Liver (tissue), 9 donors: ENCODE measurements around the gene MEG3. TPM values are rescaled to one million over a fixed set of nuclear protein-coding genes. Genes with fewer than 3 reads are reported as not detected.

Source experiments
- DNase-seq: peaks from one replicate; pipeline ENCODE4 v3.0.0-alpha.2; 2017; ENCODE audit warnings: low spot score
- H3K27ac ChIP-seq, 2 donors: one replicate each; pipeline ENCODE4 v1.7.0; 2013; ENCODE audit warnings: inconsistent platforms in 2 of 2, low read length in 2 of 2, control low read depth in 1 of 2, low read depth in 1 of 2, mild to moderate bottlenecking in 1 of 2
- H3K27me3 ChIP-seq, 4 donors: one replicate each; pipeline versions ENCODE4 v1.6.1 to v1.7.0; 2013; ENCODE audit warnings: low read length in 3 of 4, inconsistent platforms in 1 of 4, mild to moderate bottlenecking in 1 of 4, moderate library complexity in 1 of 4; ENCODE audit not compliant: control insufficient read depth in 4 of 4, insufficient read depth in 4 of 4
- H3K36me3 ChIP-seq, 4 donors: one replicate each; pipeline versions ENCODE4 v1.6.1 to v1.7.0; 2013; ENCODE audit warnings: low read length in 3 of 4, mild to moderate bottlenecking in 3 of 4, low read depth in 1 of 4, moderate library complexity in 1 of 4; ENCODE audit not compliant: control insufficient read depth in 4 of 4, insufficient read depth in 3 of 4
- H3K4me1 ChIP-seq, 4 donors: one replicate each; pipeline versions ENCODE4 v1.6.1 to v1.7.0; 2013; ENCODE audit warnings: low read length in 3 of 4, mild to moderate bottlenecking in 3 of 4, moderate library complexity in 1 of 4; ENCODE audit not compliant: control insufficient read depth in 4 of 4, insufficient read depth in 4 of 4
- H3K4me3 ChIP-seq, 3 donors: one replicate each; pipeline versions ENCODE4 v1.6.1 to v1.7.0; 2013; ENCODE audit warnings: low read length in 3 of 3, control low read depth in 1 of 3, low read depth in 1 of 3, mild to moderate bottlenecking in 1 of 3
- H3K9ac ChIP-seq, 2 donors: one replicate each; pipeline ENCODE4 v1.7.0; 2013; ENCODE audit warnings: low read length in 2 of 2, mild to moderate bottlenecking in 2 of 2, moderate library complexity in 2 of 2, control low read depth in 1 of 2, low read depth in 1 of 2
- H3K9me3 ChIP-seq, 4 donors: one replicate each; pipeline versions ENCODE4 v1.6.1 to v1.7.0; 2013; ENCODE audit warnings: low read length in 3 of 4; ENCODE audit not compliant: control insufficient read depth in 4 of 4
- ATF3 ChIP-seq: IDR thresholded peaks from 2 replicates; pipeline ENCODE4 v1.6.1; 2016; ENCODE audit warnings: antibody characterized with exemption
- CTCF ChIP-seq: fragments of 150-350 bp; IDR thresholded peaks from 2 replicates; pipeline ENCODE4 v1.5.1; 2017; ENCODE audit warnings: improper control_type of control experiment, low read depth, low read length; ENCODE audit not compliant: missing input control
- FOXA1 ChIP-seq: IDR thresholded peaks from 2 replicates; pipeline ENCODE4 v1.6.1; 2016; ENCODE audit warnings: antibody characterized with exemption
- FOXA2 ChIP-seq: IDR thresholded peaks from 2 replicates; pipeline ENCODE4 v1.6.1; 2016; ENCODE audit warnings: antibody characterized with exemption
- GABPA ChIP-seq, 2 donors: IDR thresholded peaks in 1 of 2; conservative IDR thresholded peaks in 1 of 2; 2 replicates each; pipeline ENCODE4 v1.6.1; 2016; ENCODE audit warnings: antibody characterized with exemption in 2 of 2, mild to moderate bottlenecking in 1 of 2, moderate library complexity in 1 of 2
- HNF4A ChIP-seq, 2 donors: conservative IDR thresholded peaks; 2 replicates each; pipeline ENCODE4 v1.6.1; 2016; ENCODE audit warnings: antibody characterized with exemption in 2 of 2, mild to moderate bottlenecking in 2 of 2
- HNF4G ChIP-seq: IDR thresholded peaks from 2 replicates; pipeline ENCODE4 v1.6.1; 2016; ENCODE audit warnings: antibody characterized with exemption
- JUND ChIP-seq, 2 donors: IDR thresholded peaks; 2 replicates each; pipeline ENCODE4 v1.6.1; 2016; ENCODE audit warnings: antibody characterized with exemption in 2 of 2
- MAX ChIP-seq: IDR thresholded peaks from 2 replicates; pipeline ENCODE4 v1.6.1; 2016; ENCODE audit warnings: antibody characterized with exemption
- NR2F2 ChIP-seq: IDR thresholded peaks from 2 replicates; pipeline ENCODE4 v1.6.1; 2016; ENCODE audit warnings: antibody characterized with exemption
- RAD21 ChIP-seq, 2 donors: IDR thresholded peaks; 2 replicates each; pipeline ENCODE4 v1.6.1; 2016; ENCODE audit warnings: antibody characterized with exemption in 2 of 2, mild to moderate bottlenecking in 2 of 2
- REST ChIP-seq: IDR thresholded peaks from 2 replicates; pipeline ENCODE4 v1.6.1; 2016; ENCODE audit warnings: antibody characterized with exemption, mild to moderate bottlenecking
- YY1 ChIP-seq: IDR thresholded peaks from 2 replicates; pipeline ENCODE4 v1.6.1; 2016; ENCODE audit warnings: antibody characterized with exemption, mild to moderate bottlenecking
- WGBS: extraction: QIAGEN DNeasy Blood & Tissue Kit; methylation state at CpG from one replicate; pipeline ENCODE4 v1.1.7; 2013; 5-methylcytosine and 5-hydroxymethylcytosine counted together
- polyA plus RNA-seq, 2 donors: library from polyadenylated mRNA; stranded (reverse) in 1 of 2; unstranded in 1 of 2; fragments of 200-250 nt in 1 of 2; fragments of >200 nt in 1 of 2; fragmentation: Nextera tagmentation in 1 of 2; extraction: Ambion mirVana in 1 of 2; gene quantifications; one replicate each; pipeline versions ENCODE4 v1.2.1 to v1.2.3, GENCODE V29; 2013 to 2015
- total RNA-seq, 2 donors: library from RNA; depleted of rRNA; stranded (reverse); fragments of >200 nt; gene quantifications; one replicate each; pipeline ENCODE4 v1.2.3, GENCODE V29; 2014
- TF ChIP-seq, protein P1 (sequence below): IDR thresholded peaks from 2 replicates; pipeline ENCODE4 v1.6.1; 2016; ENCODE audit warnings: antibody characterized with exemption
- donor health status: healthy.
- donor health status: healthy.
- donor health status: healthy.
- donor health status: healthy.
- donor health status: healthy.

The MEG3 gene
- total and polyA plus RNA-seq, 4 donors = 12.3 to 485 (median 23.1) TPM

GRCh38 chr14:100791995-100792394 lies 33.9 kb upstream of the MEG3 start:
- Histone ChIP-seq H3K36me3 (no peaks in the 10 kb centered on the region), H3K9ac (no peak overlapping the region), H3K27me3 (no peaks in the 10 kb centered on the region), H3K9me3 (no peaks in the 10 kb centered on the region), H3K4me1 (no peaks in the 10 kb centered on the region), H3K4me3 (no peak overlapping the region), H3K27ac (no peak overlapping the region)
- DNase-seq = no peak
- 93% methylated on average over 13 of the region's 13 CpGs for WGBS
- TF ChIP-seq CTCF (no peak), HNF4A (conservative IDR thresholded peaks at IDR 0.05) (no peak), GABPA (IDR thresholded peaks at IDR 0.05 in 1 of 2, conservative IDR thresholded peaks at IDR 0.05 in 1 of 2) (no peak), NR2F2 (no peak), REST (no peak), YY1 (no peak), ATF3 (no peak)
- TF ChIP-seq, protein P1, sequence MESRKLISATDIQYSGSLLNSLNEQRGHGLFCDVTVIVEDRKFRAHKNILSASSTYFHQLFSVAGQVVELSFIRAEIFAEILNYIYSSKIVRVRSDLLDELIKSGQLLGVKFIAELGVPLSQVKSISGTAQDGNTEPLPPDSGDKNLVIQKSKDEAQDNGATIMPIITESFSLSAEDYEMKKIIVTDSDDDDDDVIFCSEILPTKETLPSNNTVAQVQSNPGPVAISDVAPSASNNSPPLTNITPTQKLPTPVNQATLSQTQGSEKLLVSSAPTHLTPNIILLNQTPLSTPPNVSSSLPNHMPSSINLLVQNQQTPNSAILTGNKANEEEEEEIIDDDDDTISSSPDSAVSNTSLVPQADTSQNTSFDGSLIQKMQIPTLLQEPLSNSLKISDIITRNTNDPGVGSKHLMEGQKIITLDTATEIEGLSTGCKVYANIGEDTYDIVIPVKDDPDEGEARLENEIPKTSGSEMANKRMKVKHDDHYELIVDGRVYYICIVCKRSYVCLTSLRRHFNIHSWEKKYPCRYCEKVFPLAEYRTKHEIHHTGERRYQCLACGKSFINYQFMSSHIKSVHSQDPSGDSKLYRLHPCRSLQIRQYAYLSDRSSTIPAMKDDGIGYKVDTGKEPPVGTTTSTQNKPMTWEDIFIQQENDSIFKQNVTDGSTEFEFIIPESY = no peak

DNA sequence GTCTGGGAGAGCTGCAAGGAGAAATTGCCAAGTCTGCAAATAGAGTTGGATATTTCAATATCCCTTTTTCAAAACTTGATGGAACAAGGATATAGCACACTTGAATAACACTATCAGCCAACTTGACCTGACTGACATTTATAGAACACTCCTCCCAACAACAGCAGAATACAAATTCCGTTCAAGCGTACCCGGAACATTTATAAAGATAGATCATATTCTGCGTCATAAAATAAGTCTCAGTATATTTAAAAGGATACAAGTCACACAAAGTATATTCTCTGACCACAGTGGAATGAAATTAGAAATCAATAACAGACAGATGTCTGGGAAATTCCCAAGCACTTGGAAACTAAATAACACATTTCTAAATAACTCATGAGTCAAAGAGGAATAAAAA lies 29.0 kb upstream of the MEG3 start:
- Histone ChIP-seq H3K4me3 (no peak overlapping the region), H3K9me3 (no peaks in the 10 kb centered on the region), H3K27ac (no peak overlapping the region), H3K36me3 (no peaks in the 10 kb centered on the region), H3K4me1 (no peaks in the 10 kb centered on the region), H3K27me3 (no peaks in the 10 kb centered on the region), H3K9ac (no peak overlapping the region)
- TF ChIP-seq HNF4A (conservative IDR thresholded peaks at IDR 0.05) = no peak
- DNase-seq = no peak
- 89% methylated on average over 4 of the region's 4 CpGs for whole genome bisulfite sequencing

- 64% methylated on average over 4 of the region's 4 CpGs for WGBS
- TF ChIP-seq YY1 = no peak
- TF ChIP-seq HNF4G = no peak
- no peak for TF ChIP-seq FOXA2
- TF ChIP-seq RAD21 (IDR thresholded peaks at IDR 0.05) = no peak
- no peak for TF ChIP-seq MAX
- no peak for TF ChIP-seq JUND (IDR thresholded peaks at IDR 0.05)
- TF ChIP-seq FOXA1 = no peak
- no peak for TF ChIP-seq NR2F2
- TF ChIP-seq, protein P1 = no peak
- TF ChIP-seq REST = no peak
Observed at GRCh38 chr14:100800041-100800440, 25.9 kb upstream of the MEG3 start.

More at GRCh38 chr14:100800041-100800440, 25.9 kb upstream of the MEG3 start:
- Histone ChIP-seq H3K27me3 (no peaks in the 10 kb centered on the region), H3K9ac (no peak overlapping the region), H3K27ac (no peak overlapping the region), H3K36me3 (no peaks in the 10 kb centered on the region), H3K4me1 (no peaks in the 10 kb centered on the region), H3K9me3 (no peaks in the 10 kb centered on the region), H3K4me3 (no peak overlapping the region)
- no peak for DNase-seq
